GM12891 (cell line): ENCODE results near the gene CPM.

ENCODE experiments used
- POLR2A ChIP-seq: IDR thresholded peaks from 2 replicates; pipeline ENCODE4 v1.6.1; 2011; ENCODE audit warnings: low read depth, low read length, control low read depth
- TAF1 ChIP-seq: IDR thresholded peaks from 2 replicates; pipeline ENCODE4 v1.6.1; 2011; ENCODE audit warnings: low read depth, low read length, control low read depth

DNA sequence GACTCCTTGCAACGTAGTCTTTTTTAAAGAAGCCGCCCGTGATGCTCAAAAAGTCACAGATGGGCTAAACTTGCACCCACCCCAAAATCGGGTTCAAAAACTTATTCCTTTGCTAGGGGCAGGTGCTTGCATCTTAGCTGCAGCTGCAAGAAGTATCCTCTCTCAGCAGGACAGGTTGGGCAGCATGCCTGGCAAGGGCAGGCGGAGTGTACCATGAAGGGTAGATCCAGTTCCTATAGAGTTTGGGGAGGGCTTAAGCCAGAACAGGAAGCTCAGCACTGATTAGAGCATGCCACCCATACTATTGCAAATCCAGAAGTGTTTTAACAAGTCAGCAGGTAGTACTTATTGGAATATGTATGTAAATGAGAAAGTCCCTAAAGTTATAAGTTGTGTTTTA lies 48.7 kb downstream of the CPM start:
- no peak for TF ChIP-seq POLR2A
- TF ChIP-seq TAF1 = no peak
